SK-N-SH (cell line): ENCODE results near the gene WNK1. TPM values are rescaled to one million over a fixed set of nuclear protein-coding genes. Genes with fewer than 3 reads are reported as not detected.

Source experiments
- CTCF ChIA-PET: fragments of 300-600, 350-600 bp; formaldehyde crosslinking; extraction: SDS; loops from one replicate; lab custom pipeline; 2021; lab: Yijun Ruan, JAX
- POLR2A ChIA-PET: fragments of 350-600 bp; sonication (Branson Sonifier 250); formaldehyde crosslinking; extraction: SDS; loops from one replicate; lab custom pipeline; 2020; ENCODE audit warnings: antibody characterized with exemption, inconsistent platforms; lab: Yijun Ruan, JAX
- DNase-seq: peaks from one replicate; pipeline ENCODE4 v3.0.0; 2012
- H2AFZ ChIP-seq: fragments of 200-600 bp; sonication (generic); 2 replicates; pipeline ENCODE4 v1.8.1; 2016; ENCODE audit warnings: antibody characterized with exemption, mild to moderate bottlenecking, low read depth
- H3F3A ChIP-seq: fragments of 200-600 bp; sonication (generic); replicated peaks from 2 replicates; pipeline ENCODE3; 2016; ENCODE audit warnings: antibody characterized with exemption, mild to moderate bottlenecking; ENCODE audit not compliant: insufficient read depth
- H3K27ac ChIP-seq, 2 experiments: fragments of 200-500 bp in 1 of 2; fragments of 200-600 bp in 1 of 2; sonication (Bioruptor generic) in 1 of 2; sonication (generic), shearing (Covaris generic) in 1 of 2; 2 replicates each; pipeline versions ENCODE4 v1.5.1 to v1.6.1; 2014 to 2016; ENCODE audit warnings: low read depth in 2 of 2, inconsistent platforms in 1 of 2, low read length in 1 of 2, mild to moderate bottlenecking in 1 of 2, mixed read lengths in 1 of 2
- H3K27me3 ChIP-seq: fragments of 200-600 bp; sonication (generic), shearing (Covaris generic); 2 replicates; pipeline ENCODE4 v1.6.1; 2016; ENCODE audit warnings: mixed run types; ENCODE audit not compliant: insufficient read depth
- H3K36me3 ChIP-seq, 2 experiments: fragments of 200-500 bp in 1 of 2; fragments of 200-600 bp in 1 of 2; sonication (Bioruptor generic) in 1 of 2; sonication (generic) in 1 of 2; replicated peaks in 1 of 2; 2 replicates each; pipeline versions ENCODE3 to v1.5.1; 2014 to 2016; ENCODE audit warnings: low read length in 1 of 2, mild to moderate bottlenecking in 1 of 2; ENCODE audit not compliant: insufficient read depth in 2 of 2, control insufficient read depth in 1 of 2
- H3K4me1 ChIP-seq, 2 experiments: fragments of 200-500 bp in 1 of 2; fragments of 200-600 bp in 1 of 2; sonication (Bioruptor generic) in 1 of 2; sonication (generic), shearing (Covaris generic) in 1 of 2; 2 replicates each; pipeline versions ENCODE4 v1.5.1 to v1.6.1; 2014 to 2016; ENCODE audit warnings: low read depth in 1 of 2, low read length in 1 of 2, mixed run types in 1 of 2; ENCODE audit not compliant: insufficient read depth in 2 of 2, control insufficient read depth in 1 of 2
- H3K4me2 ChIP-seq: fragments of 200-600 bp; sonication (generic), shearing (Covaris generic); 2 replicates; pipeline ENCODE4 v1.6.1; 2017; ENCODE audit warnings: mixed run types
- H3K4me3 ChIP-seq, 2 experiments: fragments of 200-500 bp in 1 of 2; fragments of 200-600 bp in 1 of 2; sonication (Bioruptor generic) in 1 of 2; sonication (generic), shearing (Covaris generic) in 1 of 2; 2 replicates each; pipeline versions ENCODE4 v1.5.1 to v1.8.1; 2014 to 2016; ENCODE audit warnings: low read depth in 2 of 2, inconsistent platforms in 1 of 2, low read length in 1 of 2, mild to moderate bottlenecking in 1 of 2, mixed read lengths in 1 of 2, moderate library complexity in 1 of 2
- H3K79me2 ChIP-seq: fragments of 200-600 bp; sonication (generic); 2 replicates; pipeline ENCODE4 v1.8.1; 2017; ENCODE audit warnings: mild to moderate bottlenecking; ENCODE audit not compliant: insufficient read depth
- H3K9ac ChIP-seq: fragments of 200-600 bp; sonication (generic); 2 replicates; pipeline ENCODE4 v1.6.1; 2017; ENCODE audit warnings: mixed run types
- H3K9me2 ChIP-seq: fragments of 200-600 bp; sonication (generic); 2 replicates; pipeline ENCODE4 v1.6.1; 2017; ENCODE audit warnings: mixed run types
- H3K9me3 ChIP-seq: fragments of 200-600 bp; sonication (generic); 2 replicates; pipeline ENCODE4 v1.6.1; 2017; ENCODE audit warnings: mixed run types, mild to moderate bottlenecking, moderate library complexity
- H4K20me1 ChIP-seq: fragments of 200-600 bp; sonication (generic); 2 replicates; pipeline ENCODE4 v1.6.1; 2017; ENCODE audit warnings: mild to moderate bottlenecking, mixed run types; ENCODE audit not compliant: insufficient read depth
- CHD2 ChIP-seq: fragments of 150-350 bp; IDR thresholded peaks from 2 replicates; pipeline ENCODE4 v1.6.1; 2018; ENCODE audit warnings: low read length; ENCODE audit not compliant: partially characterized antibody
- ELF1 ChIP-seq: IDR thresholded peaks from 2 replicates; pipeline ENCODE4 v1.4.0; 2012
- EP300 ChIP-seq, 2 experiments: IDR thresholded peaks; 2 replicates each; pipeline versions ENCODE4 v1.4.0 to v1.6.1; 2012; ENCODE audit warnings: borderline replicate concordance in 1 of 2, low read depth in 1 of 2, low read length in 1 of 2
- EZH2phosphoT487 ChIP-seq: fragments of 200-600 bp; sonication (generic); IDR thresholded peaks from 2 replicates; pipeline ENCODE4 v1.6.1; 2017; ENCODE audit warnings: low read depth, mixed run types, mild to moderate bottlenecking, antibody characterized with exemption, moderate library complexity, borderline replicate concordance
- FOXJ3 ChIP-seq: sonication (generic); formaldehyde crosslinking; IDR thresholded peaks from 2 replicates; pipeline ENCODE4 v1.5.1; 2020; ENCODE audit warnings: mild to moderate bottlenecking, missing genetic modification reagents
- FOXM1 ChIP-seq: IDR thresholded peaks from 2 replicates; pipeline ENCODE4 v1.4.0; 2012; ENCODE audit warnings: low read depth, mild to moderate bottlenecking
- GATA2 ChIP-seq: sonication (generic); formaldehyde crosslinking; IDR thresholded peaks from 2 replicates; pipeline ENCODE4 v1.5.0; 2020; ENCODE audit warnings: mild to moderate bottlenecking, missing genetic modification reagents
- MEF2A ChIP-seq: IDR thresholded peaks from 2 replicates; pipeline ENCODE4 v1.4.0; 2012; ENCODE audit warnings: low read depth, borderline replicate concordance
- MXI1 ChIP-seq: IDR thresholded peaks from 2 replicates; pipeline ENCODE4 v1.6.1; 2012; ENCODE audit warnings: mild to moderate bottlenecking, low read depth, low read length, improper control_type of control experiment
- NRF1 ChIP-seq: IDR thresholded peaks from 2 replicates; pipeline ENCODE4 v1.6.1; 2012; ENCODE audit warnings: low read depth, mild to moderate bottlenecking, low read length
- POLR2AphosphoS5 ChIP-seq: IDR thresholded peaks from 2 replicates; pipeline ENCODE4 v1.6.1; 2012; ENCODE audit warnings: low read depth, low read length
- RAD21 ChIP-seq: IDR thresholded peaks from 2 replicates; pipeline ENCODE4 v1.6.1; 2012; ENCODE audit warnings: mild to moderate bottlenecking, low read length
- RCOR1 ChIP-seq: fragments of 150-350 bp; IDR thresholded peaks from 2 replicates; pipeline ENCODE4 v1.6.1; 2017; ENCODE audit warnings: antibody characterized with exemption, low read length
- RXRA ChIP-seq: IDR thresholded peaks from 2 replicates; pipeline ENCODE4 v1.4.0; 2012; ENCODE audit warnings: low read depth, mild to moderate bottlenecking, borderline replicate concordance
- SIN3A ChIP-seq: IDR thresholded peaks from 2 replicates; pipeline ENCODE4 v1.6.1; 2012; ENCODE audit warnings: low read depth, mild to moderate bottlenecking, low read length, moderate library complexity, borderline replicate concordance
- SMC3 ChIP-seq: IDR thresholded peaks from 2 replicates; pipeline ENCODE4 v1.6.1; 2012; ENCODE audit warnings: low read depth, low read length, improper control_type of control experiment
- TCF12 ChIP-seq: IDR thresholded peaks from 2 replicates; pipeline ENCODE4 v1.4.0; 2012
- TEAD4 ChIP-seq: IDR thresholded peaks from 2 replicates; pipeline ENCODE4 v1.4.0; 2012; ENCODE audit warnings: mild to moderate bottlenecking, borderline replicate concordance; ENCODE audit not compliant: insufficient read depth
- YY1 ChIP-seq: IDR thresholded peaks from 2 replicates; pipeline ENCODE4 v1.4.0; 2012; ENCODE audit warnings: low read depth, mild to moderate bottlenecking
- WGBS: methylation state at CpG from one replicate; pipeline ENCODE4 v1.1.6; 2017; ENCODE audit warnings: low lambda C conversion rate; 5-methylcytosine and 5-hydroxymethylcytosine counted together
- polyA plus RNA-seq, 3 experiments: library from polyadenylated mRNA; depleted of rRNA; stranded (reverse); fragments of >200 nt; gene quantifications; 2 replicates each; pipeline ENCODE4 v1.2.3, GENCODE V29; 2012
- TF ChIP-seq, protein P1 (sequence below): fragments of 150-350 bp; IDR thresholded peaks from 2 replicates; pipeline ENCODE4 v1.6.1; 2016; ENCODE audit warnings: mild to moderate bottlenecking, low read depth, low read length
- TF ChIP-seq, protein P2 (sequence below): IDR thresholded peaks from 2 replicates; pipeline ENCODE4 v1.4.0; 2012; ENCODE audit warnings: low read depth
- TF ChIP-seq, protein P3 (sequence below): IDR thresholded peaks from 2 replicates; pipeline ENCODE4 v1.4.0; 2012; ENCODE audit warnings: low read depth, borderline replicate concordance
- TF ChIP-seq, protein P4 (sequence below): fragments of 200-600 bp; sonication (generic); IDR thresholded peaks from 2 replicates; pipeline ENCODE4 v1.6.1; 2017; ENCODE audit warnings: antibody characterized with exemption, mild to moderate bottlenecking, moderate library complexity

The WNK1 gene
- polyA plus RNA-seq, 1 of the 3 experiments (the other 2 are of a cell fraction), result 30.5 TPM

GRCh38 chr12:751999-752694 is at the start of gene WNK1 (continued):
- TF ChIP-seq, protein P1, sequence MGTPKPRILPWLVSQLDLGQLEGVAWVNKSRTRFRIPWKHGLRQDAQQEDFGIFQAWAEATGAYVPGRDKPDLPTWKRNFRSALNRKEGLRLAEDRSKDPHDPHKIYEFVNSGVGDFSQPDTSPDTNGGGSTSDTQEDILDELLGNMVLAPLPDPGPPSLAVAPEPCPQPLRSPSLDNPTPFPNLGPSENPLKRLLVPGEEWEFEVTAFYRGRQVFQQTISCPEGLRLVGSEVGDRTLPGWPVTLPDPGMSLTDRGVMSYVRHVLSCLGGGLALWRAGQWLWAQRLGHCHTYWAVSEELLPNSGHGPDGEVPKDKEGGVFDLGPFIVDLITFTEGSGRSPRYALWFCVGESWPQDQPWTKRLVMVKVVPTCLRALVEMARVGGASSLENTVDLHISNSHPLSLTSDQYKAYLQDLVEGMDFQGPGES, result no peak
- TF ChIP-seq, protein P2, sequence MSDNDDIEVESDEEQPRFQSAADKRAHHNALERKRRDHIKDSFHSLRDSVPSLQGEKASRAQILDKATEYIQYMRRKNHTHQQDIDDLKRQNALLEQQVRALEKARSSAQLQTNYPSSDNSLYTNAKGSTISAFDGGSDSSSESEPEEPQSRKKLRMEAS, result 0 out of 2 replicates have a peak, but pooled peaks have one; percentile 9
- TF ChIP-seq YY1 (peak; percentile 83), MXI1 (peak; percentile 27; the same call in 1 of the 2 replicates), MEF2A (no peak), FOXM1 (no peak), RCOR1 (no peak), RAD21 (no peak), EP300 (IDR thresholded peaks at IDR 0.05; ENCODE audit: borderline replicate concordance in 1 of 2, low read depth in 1 of 2, low read length in 1 of 2) (no peak), TEAD4 (no peak), EZH2phosphoT487 (no peak), GATA2 (CRISPR knock-in tag) (no peak)
- TF ChIP-seq, all 33 proteins: peak for 10

DNA sequence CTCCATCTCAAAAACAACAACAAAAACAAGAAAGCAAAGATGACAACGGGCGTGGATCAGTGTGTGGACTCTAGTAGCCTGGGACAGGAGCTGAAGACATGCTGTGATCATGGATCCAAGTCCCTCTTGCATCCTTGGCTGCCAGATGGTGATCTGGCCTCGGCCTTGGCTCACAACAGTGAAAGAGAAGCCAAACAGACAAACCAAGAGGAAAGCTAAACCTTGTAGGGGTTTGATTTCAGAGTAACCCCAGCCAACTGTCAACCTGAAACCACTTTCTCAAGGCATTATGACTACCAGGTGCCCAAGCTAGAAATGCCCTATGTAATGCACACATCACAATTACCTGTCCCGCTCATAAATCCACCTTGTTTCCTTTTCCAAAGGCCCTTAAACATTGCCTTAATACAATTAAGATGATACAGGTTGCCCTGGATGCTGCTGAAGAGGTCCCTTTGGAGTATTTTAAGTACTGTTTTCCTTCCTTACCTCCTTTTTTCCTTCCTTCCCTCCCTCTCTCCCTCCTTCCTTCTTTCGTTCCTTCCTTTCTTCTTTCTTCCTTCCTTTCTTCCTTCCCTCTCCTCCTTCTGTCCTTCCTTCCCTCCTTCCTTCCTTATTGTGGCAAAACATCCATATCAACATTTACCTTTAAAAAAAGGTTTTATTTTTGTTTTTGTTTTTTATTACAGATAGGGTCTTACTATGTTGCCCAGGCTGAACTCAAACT is 47.7 kb upstream of the WNK1 start:
- no peak overlapping the region for H3K4me3 ChIP-seq
- ChIA-PET CTCF (interaction anchor here (0.7 kb wide), 1 partner anchor 80 kb away, joined by 3 read pairs; no protein-coding TSS in a partner anchor), POLR2A (no interaction called here)
- H3K9ac ChIP-seq, result no peak overlapping the region
- H3K9me3 ChIP-seq, result no peaks in the 10 kb centered on the region
- TF ChIP-seq EP300 (IDR thresholded peaks at IDR 0.05; ENCODE audit: borderline replicate concordance in 1 of 2, low read depth in 1 of 2, low read length in 1 of 2) (no peak), SIN3A (no peak), SMC3 (no peak), FOXJ3 (CRISPR knock-in tag) (no peak), NRF1 (no peak), POLR2AphosphoS5 (no peak), ELF1 (no peak), EZH2phosphoT487 (no peak), TCF12 (no peak), CHD2 (no peak), GATA2 (CRISPR knock-in tag) (no peak), RCOR1 (no peak), MXI1 (no peak), MEF2A (no peak), FOXM1 (no peak), RAD21 (no peak), RXRA (no peak)
- TF ChIP-seq, protein P3, sequence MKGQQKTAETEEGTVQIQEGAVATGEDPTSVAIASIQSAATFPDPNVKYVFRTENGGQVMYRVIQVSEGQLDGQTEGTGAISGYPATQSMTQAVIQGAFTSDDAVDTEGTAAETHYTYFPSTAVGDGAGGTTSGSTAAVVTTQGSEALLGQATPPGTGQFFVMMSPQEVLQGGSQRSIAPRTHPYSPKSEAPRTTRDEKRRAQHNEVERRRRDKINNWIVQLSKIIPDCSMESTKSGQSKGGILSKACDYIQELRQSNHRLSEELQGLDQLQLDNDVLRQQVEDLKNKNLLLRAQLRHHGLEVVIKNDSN, result no peak
- TF ChIP-seq, protein P4, sequence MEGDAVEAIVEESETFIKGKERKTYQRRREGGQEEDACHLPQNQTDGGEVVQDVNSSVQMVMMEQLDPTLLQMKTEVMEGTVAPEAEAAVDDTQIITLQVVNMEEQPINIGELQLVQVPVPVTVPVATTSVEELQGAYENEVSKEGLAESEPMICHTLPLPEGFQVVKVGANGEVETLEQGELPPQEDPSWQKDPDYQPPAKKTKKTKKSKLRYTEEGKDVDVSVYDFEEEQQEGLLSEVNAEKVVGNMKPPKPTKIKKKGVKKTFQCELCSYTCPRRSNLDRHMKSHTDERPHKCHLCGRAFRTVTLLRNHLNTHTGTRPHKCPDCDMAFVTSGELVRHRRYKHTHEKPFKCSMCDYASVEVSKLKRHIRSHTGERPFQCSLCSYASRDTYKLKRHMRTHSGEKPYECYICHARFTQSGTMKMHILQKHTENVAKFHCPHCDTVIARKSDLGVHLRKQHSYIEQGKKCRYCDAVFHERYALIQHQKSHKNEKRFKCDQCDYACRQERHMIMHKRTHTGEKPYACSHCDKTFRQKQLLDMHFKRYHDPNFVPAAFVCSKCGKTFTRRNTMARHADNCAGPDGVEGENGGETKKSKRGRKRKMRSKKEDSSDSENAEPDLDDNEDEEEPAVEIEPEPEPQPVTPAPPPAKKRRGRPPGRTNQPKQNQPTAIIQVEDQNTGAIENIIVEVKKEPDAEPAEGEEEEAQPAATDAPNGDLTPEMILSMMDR, result no peak
- TF ChIP-seq, protein P2, result no peak
- no peak for DNase-seq
- no peak overlapping the region for H3K4me2 ChIP-seq
- no peaks in the 10 kb centered on the region for H3F3A ChIP-seq
- 81% methylated on average over 4 of the region's 5 CpGs for WGBS
- H3K4me1 ChIP-seq, result no peaks in the 10 kb centered on the region
- H3K27me3 ChIP-seq, result peaks cover 5% of the 10 kb centered on the region; the same call in 1 of the 2 replicates
- no peaks in the 10 kb centered on the region for H3K79me2 ChIP-seq
- no peak overlapping the region for H2AFZ ChIP-seq
- no peaks in the 10 kb centered on the region for H3K9me2 ChIP-seq
- H4K20me1 ChIP-seq, result no peaks in the 10 kb centered on the region
- H3K27ac ChIP-seq, result no peak overlapping the region
- H3K36me3 ChIP-seq, result no peaks in the 10 kb centered on the region
